ENCODE measurements around the gene CCDC77.
A peak's percentile ranks its signal among the peaks of the same experiment; 100 is the strongest.
"Not testable (repeated sequence)": the region's sequence is repeated elsewhere in the genome, so short reads cannot be mapped to it uniquely, and the experiment has no call there.

The CCDC77 gene

GRCh38 chr12:389142-390096 is 12.0 kb upstream of the CCDC77 start, which contains the start of gene KDM5A:
KDM5A (minus strand) TSS chr12:389320; CDS start chr12:389091, 229 bp downstream.
- H3K4me1 ChIP-seq (ENCODE audit: control insufficient read depth, insufficient read depth, low read length), result peaks cover 14% of the 10 kb centered on the region
- H3K36me3 ChIP-seq (ENCODE audit: control insufficient read depth in 2 of 2, insufficient read depth in 2 of 2, low read length in 2 of 2), result no peaks in the 10 kb centered on the region
- H3K9me3 ChIP-seq (ENCODE audit: control insufficient read depth in 2 of 2, low read length in 2 of 2), result no peaks in the 10 kb centered on the region
- H3K9ac ChIP-seq (ENCODE audit: low read length in 2 of 2), result peak within 1 kb of the TSS; percentile 97
- no peaks in the 10 kb centered on the region for H3K27me3 ChIP-seq (ENCODE audit: control insufficient read depth in 1 of 2, insufficient read depth in 2 of 2, low read length in 2 of 2)
- H3K4me3 ChIP-seq (ENCODE audit: low read length in 2 of 2), result peak within 1 kb of the TSS; percentile 96 to 97
- peak within 1 kb of the TSS; percentile 95 for H3K27ac ChIP-seq (ENCODE audit: low read length)

GRCh38 chr12:400828-401227 is 616 bp upstream of the CCDC77 start:
- Histone ChIP-seq H3K9me3 (ENCODE audit: control insufficient read depth in 2 of 2, low read length in 2 of 2) (no peaks in the 10 kb centered on the region), H3K27me3 (ENCODE audit: control insufficient read depth in 1 of 2, insufficient read depth in 2 of 2, low read length in 2 of 2) (no peaks in the 10 kb centered on the region), H3K4me1 (ENCODE audit: control insufficient read depth, insufficient read depth, low read length) (peaks cover 9% of the 10 kb centered on the region), H3K36me3 (ENCODE audit: control insufficient read depth in 2 of 2, insufficient read depth in 2 of 2, low read length in 2 of 2) (no peaks in the 10 kb centered on the region), H3K9ac (ENCODE audit: low read length in 2 of 2) (peak overlapping the region; percentile 64 to 84), H3K27ac (ENCODE audit: low read length) (peak overlapping the region; percentile 67), H3K4me3 (ENCODE audit: low read length in 2 of 2) (peak overlapping the region; percentile 91 to 95)

DNA sequence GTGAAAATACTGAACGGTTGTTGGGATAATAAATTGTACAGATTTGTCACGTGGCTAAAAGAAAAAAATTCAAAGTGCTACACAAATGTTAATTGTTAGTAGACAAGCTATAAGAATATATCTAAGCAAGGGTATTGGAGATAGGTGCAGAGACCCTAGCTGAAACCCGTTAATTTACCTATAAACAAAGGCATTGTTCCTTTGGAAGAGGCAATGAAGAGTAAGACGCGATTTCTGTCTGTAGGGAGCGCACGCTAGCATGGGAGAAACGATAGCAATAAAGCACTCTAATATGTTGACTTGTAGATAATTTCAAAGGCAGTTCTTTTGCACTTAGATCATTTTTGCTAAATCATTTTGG is 565 bp downstream of the CCDC77 start:
- Histone ChIP-seq H3K36me3 (ENCODE audit: control insufficient read depth in 2 of 2, insufficient read depth in 2 of 2, low read length in 2 of 2) (no peaks in the 10 kb centered on the region), H3K27ac (ENCODE audit: low read length) (peak overlapping the region; percentile 67), H3K9ac (ENCODE audit: low read length in 2 of 2) (peak overlapping the region; percentile 84 to 88)

DNA sequence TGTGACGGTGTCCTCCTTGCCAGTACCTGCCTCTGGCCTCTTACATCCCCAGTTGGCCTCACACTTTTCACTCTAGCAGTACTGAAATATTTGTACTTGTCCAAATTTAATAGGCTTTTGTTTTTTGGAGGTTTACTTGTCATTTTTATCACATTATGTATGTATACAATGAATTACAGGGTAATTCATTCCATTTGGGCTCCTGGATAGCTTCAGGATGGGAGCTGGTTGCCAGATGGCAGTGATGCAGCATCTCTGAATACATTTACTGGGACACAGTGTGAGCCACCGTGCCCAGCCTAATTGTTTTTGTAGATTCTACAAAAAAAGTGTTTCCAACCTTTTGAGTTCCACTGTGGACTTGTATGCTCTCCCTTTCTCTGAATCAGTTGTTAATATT is 13.4 kb downstream of the CCDC77 start:
- no peaks in the 10 kb centered on the region for H3K4me1 ChIP-seq (ENCODE audit: control insufficient read depth, insufficient read depth, low read length)
- no peak overlapping the region for H3K4me3 ChIP-seq (ENCODE audit: low read length in 2 of 2)
- no peak overlapping the region for H3K27ac ChIP-seq (ENCODE audit: low read length)
- H3K27me3 ChIP-seq (ENCODE audit: control insufficient read depth in 1 of 2, insufficient read depth in 2 of 2, low read length in 2 of 2), result no peaks in the 10 kb centered on the region
- H3K9me3 ChIP-seq (ENCODE audit: control insufficient read depth in 2 of 2, low read length in 2 of 2), result no peaks in the 10 kb centered on the region
- H3K9ac ChIP-seq (ENCODE audit: low read length in 2 of 2), result no peak overlapping the region
- H3K36me3 ChIP-seq (ENCODE audit: control insufficient read depth in 2 of 2, insufficient read depth in 2 of 2, low read length in 2 of 2), result peaks cover 17 to 24% of the 10 kb centered on the region in 2 donors

More for the DNA sequence above, 565 bp downstream of the CCDC77 start:
- Histone ChIP-seq H3K4me3 (ENCODE audit: low read length in 2 of 2) (peak overlapping the region; percentile 91 to 95), H3K27me3 (ENCODE audit: control insufficient read depth in 1 of 2, insufficient read depth in 2 of 2, low read length in 2 of 2) (no peaks in the 10 kb centered on the region), H3K4me1 (ENCODE audit: control insufficient read depth, insufficient read depth, low read length) (peaks cover 9% of the 10 kb centered on the region), H3K9me3 (ENCODE audit: control insufficient read depth in 2 of 2, low read length in 2 of 2) (no peaks in the 10 kb centered on the region)

- H3K4me3 ChIP-seq (ENCODE audit: low read length in 2 of 2), result no peak overlapping the region
- H3K27me3 ChIP-seq (ENCODE audit: control insufficient read depth in 1 of 2, insufficient read depth in 2 of 2, low read length in 2 of 2), result no peaks in the 10 kb centered on the region
- no peak overlapping the region for H3K27ac ChIP-seq (ENCODE audit: low read length)
- H3K4me1 ChIP-seq (ENCODE audit: control insufficient read depth, insufficient read depth, low read length), result no peaks in the 10 kb centered on the region
- H3K9ac ChIP-seq (ENCODE audit: low read length in 2 of 2), result no peak overlapping the region
- H3K36me3 ChIP-seq (ENCODE audit: control insufficient read depth in 2 of 2, insufficient read depth in 2 of 2, low read length in 2 of 2), result peaks cover 16 to 19% of the 10 kb centered on the region in 2 donors
- H3K9me3 ChIP-seq (ENCODE audit: control insufficient read depth in 2 of 2, low read length in 2 of 2), result no peaks in the 10 kb centered on the region
Measured at GRCh38 chr12:418432-418831, 17.0 kb downstream of the CCDC77 start.

GRCh38 chr12:422526-422925 is 21.1 kb downstream of the CCDC77 start:
- no peaks in the 10 kb centered on the region for H3K27me3 ChIP-seq (ENCODE audit: control insufficient read depth in 1 of 2, insufficient read depth in 2 of 2, low read length in 2 of 2)
- no peak overlapping the region for H3K4me3 ChIP-seq (ENCODE audit: low read length in 2 of 2)
- H3K9me3 ChIP-seq (ENCODE audit: control insufficient read depth in 2 of 2, low read length in 2 of 2), result no peaks in the 10 kb centered on the region
- H3K36me3 ChIP-seq (ENCODE audit: control insufficient read depth in 2 of 2, insufficient read depth in 2 of 2, low read length in 2 of 2), result peaks cover 9 to 15% of the 10 kb centered on the region in 2 donors
- H3K9ac ChIP-seq (ENCODE audit: low read length in 2 of 2), result no peak overlapping the region
- no peaks in the 10 kb centered on the region for H3K4me1 ChIP-seq (ENCODE audit: control insufficient read depth, insufficient read depth, low read length)
- H3K27ac ChIP-seq (ENCODE audit: low read length), result no peak overlapping the region

DNA sequence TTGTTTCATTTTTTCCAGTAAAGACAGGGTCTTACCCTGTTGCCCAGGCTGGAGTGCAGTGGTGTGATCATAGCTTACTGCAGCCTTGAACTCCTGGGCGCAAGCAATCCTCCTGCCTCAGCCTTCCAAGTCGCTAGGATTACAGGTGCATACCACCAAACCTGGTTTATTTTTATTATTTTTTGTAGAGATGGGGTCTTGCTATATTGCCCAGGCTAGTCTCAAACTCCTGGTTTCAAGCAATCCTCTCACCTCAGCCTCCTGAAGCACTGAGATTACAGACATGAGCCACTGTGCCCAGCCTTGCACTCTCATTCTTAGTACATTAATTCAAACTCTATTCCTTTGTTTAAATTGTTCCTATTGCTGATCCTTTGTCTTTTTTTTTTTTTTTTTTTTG is 34.3 kb downstream of the CCDC77 start:
- not testable (repeated sequence) for H3K27ac ChIP-seq (ENCODE audit: low read length); H3K9me3 ChIP-seq (ENCODE audit: control insufficient read depth in 2 of 2, low read length in 2 of 2); H3K27me3 ChIP-seq (ENCODE audit: control insufficient read depth in 1 of 2, insufficient read depth in 2 of 2, low read length in 2 of 2); H3K4me1 ChIP-seq (ENCODE audit: control insufficient read depth, insufficient read depth, low read length); H3K4me3 ChIP-seq (ENCODE audit: low read length in 2 of 2); H3K36me3 ChIP-seq (ENCODE audit: control insufficient read depth in 2 of 2, insufficient read depth in 2 of 2, low read length in 2 of 2); H3K9ac ChIP-seq (ENCODE audit: low read length in 2 of 2)

DNA sequence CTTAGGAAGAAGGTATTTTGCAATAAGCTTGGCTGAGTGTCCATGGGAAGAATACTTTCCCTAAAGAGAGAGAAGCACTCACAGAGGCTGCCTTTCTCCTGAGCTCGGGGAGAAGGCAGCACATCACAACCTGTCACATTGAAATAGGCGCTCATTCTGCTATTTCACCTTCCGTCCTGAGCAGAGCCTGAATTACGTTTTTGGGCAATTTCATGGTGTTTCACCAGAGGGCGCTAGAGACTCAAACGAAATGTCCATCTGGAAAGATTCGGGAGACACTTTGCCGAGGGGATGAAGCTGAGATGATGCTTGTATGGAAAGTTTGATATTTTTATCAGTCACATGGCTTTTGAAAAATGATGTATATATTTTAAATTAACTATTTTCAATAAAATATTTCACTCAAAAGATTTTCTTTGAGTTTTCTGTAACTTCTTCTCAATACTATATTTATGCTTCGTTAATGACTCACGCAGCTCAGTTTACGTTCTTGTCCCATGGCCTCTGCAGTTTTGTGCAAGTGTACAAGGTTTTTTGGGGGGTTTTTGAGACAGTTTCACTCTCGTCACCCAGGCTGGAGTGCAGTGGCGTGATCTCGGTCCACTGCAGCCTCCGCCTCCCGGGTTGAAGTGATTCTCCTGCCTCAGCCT is 40.9 kb downstream of the CCDC77 start:
- Histone ChIP-seq H3K9me3 (ENCODE audit: control insufficient read depth in 2 of 2, low read length in 2 of 2) (no peaks in the 10 kb centered on the region), H3K27ac (ENCODE audit: low read length) (no peak overlapping the region), H3K4me1 (ENCODE audit: control insufficient read depth, insufficient read depth, low read length) (no peaks in the 10 kb centered on the region), H3K27me3 (ENCODE audit: control insufficient read depth in 1 of 2, insufficient read depth in 2 of 2, low read length in 2 of 2) (peaks cover 0 to 3% of the 10 kb centered on the region in 2 donors), H3K4me3 (ENCODE audit: low read length in 2 of 2) (no peak overlapping the region), H3K9ac (ENCODE audit: low read length in 2 of 2) (no peak overlapping the region), H3K36me3 (ENCODE audit: control insufficient read depth in 2 of 2, insufficient read depth in 2 of 2, low read length in 2 of 2) (no peaks in the 10 kb centered on the region)

- no peak overlapping the region for H3K27ac ChIP-seq (ENCODE audit: low read length)
- H3K36me3 ChIP-seq (ENCODE audit: control insufficient read depth in 2 of 2, insufficient read depth in 2 of 2, low read length in 2 of 2), result no peaks in the 10 kb centered on the region
- H3K9me3 ChIP-seq (ENCODE audit: control insufficient read depth in 2 of 2, low read length in 2 of 2), result no peaks in the 10 kb centered on the region
- no peak overlapping the region for H3K9ac ChIP-seq (ENCODE audit: low read length in 2 of 2)
- H3K27me3 ChIP-seq (ENCODE audit: control insufficient read depth in 1 of 2, insufficient read depth in 2 of 2, low read length in 2 of 2), result peaks cover 12 to 18% of the 10 kb centered on the region in 2 donors
- H3K4me3 ChIP-seq (ENCODE audit: low read length in 2 of 2), result no peak overlapping the region
- no peaks in the 10 kb centered on the region for H3K4me1 ChIP-seq (ENCODE audit: control insufficient read depth, insufficient read depth, low read length)
Measured at GRCh38 chr12:447141-447540, 45.7 kb downstream of the CCDC77 start.

DNA sequence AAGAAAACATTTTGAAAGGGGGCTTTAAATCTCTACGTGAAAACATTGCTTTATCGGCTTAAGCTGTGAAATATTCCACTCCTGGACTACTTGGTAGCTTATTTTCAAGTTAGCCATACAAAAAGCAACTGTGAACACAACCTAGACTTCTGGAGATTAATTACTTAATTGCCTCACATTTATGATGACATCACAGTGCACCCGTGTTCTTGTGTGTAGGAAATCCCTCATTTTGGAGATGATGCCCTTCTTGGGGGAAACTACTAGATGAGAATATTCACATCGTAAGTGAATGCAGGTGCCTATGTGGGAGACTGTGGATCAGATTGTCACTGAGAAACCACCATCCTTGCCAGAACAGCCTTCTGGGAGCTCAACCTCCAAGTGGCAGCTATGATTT is 47.8 kb downstream of the CCDC77 start:
- Histone ChIP-seq H3K4me1 (ENCODE audit: control insufficient read depth, insufficient read depth, low read length) (no peaks in the 10 kb centered on the region), H3K27ac (ENCODE audit: low read length) (no peak overlapping the region), H3K27me3 (ENCODE audit: control insufficient read depth in 1 of 2, insufficient read depth in 2 of 2, low read length in 2 of 2) (peaks cover 12 to 20% of the 10 kb centered on the region in 2 donors), H3K4me3 (ENCODE audit: low read length in 2 of 2) (no peak overlapping the region), H3K36me3 (ENCODE audit: control insufficient read depth in 2 of 2, insufficient read depth in 2 of 2, low read length in 2 of 2) (no peaks in the 10 kb centered on the region), H3K9ac (ENCODE audit: low read length in 2 of 2) (no peak overlapping the region), H3K9me3 (ENCODE audit: control insufficient read depth in 2 of 2, low read length in 2 of 2) (no peaks in the 10 kb centered on the region)
